ENCODE measurements around the gene ARTN.

- TF ChIP-seq EZH2 (IDR thresholded peaks at IDR 0.05; ENCODE audit: low read depth) (no peak), CTCF (conservative IDR thresholded peaks at IDR 0.05) (no peak)
Observed at GRCh38 chr1:43979528-43980254, 46.1 kb downstream of the ARTN start.
